CD4-positive, alpha-beta T cell treated with Interleukin-21 for 1 hour (primary cell): ENCODE measurements around the gene ZNF593.

Experiments
- DNase-seq: peaks from one replicate; pipeline ENCODE4 v3.0.0-alpha.2; 2020

ZNF593 gene

GRCh38 chr1:26169669-26170471 lies at the start of gene ZNF593:
ZNF593 (plus strand) TSS chr1:26169908; CDS start chr1:26169984, 76 bp downstream.
- DNase-seq = peak; percentile 91

GRCh38 chr1:26121854-26122773 lies 47.6 kb upstream of the ZNF593 start:
- no peak for DNase-seq

GRCh38 chr1:26122988-26123973 lies 46.4 kb upstream of the ZNF593 start:
- no peak for DNase-seq

- DNase-seq = no peak
Measured at GRCh38 chr1:26124418-26125331, 45.0 kb upstream of the ZNF593 start.

- DNase-seq = no peak
Measured at GRCh38 chr1:26125382-26125781, 44.3 kb upstream of the ZNF593 start.

- DNase-seq = no peak
Measured at GRCh38 chr1:26125946-26126320, 43.8 kb upstream of the ZNF593 start.

GRCh38 chr1:26126321-26127084 lies 43.2 kb upstream of the ZNF593 start:
- peak; percentile 90 for DNase-seq

- DNase-seq = no peak
Measured at GRCh38 chr1:26127235-26128163, 42.2 kb upstream of the ZNF593 start.

GRCh38 chr1:26129778-26130177 lies 39.9 kb upstream of the ZNF593 start:
- DNase-seq = no peak

GRCh38 chr1:26130695-26131094 lies 39.0 kb upstream of the ZNF593 start:
- no peak for DNase-seq

GRCh38 chr1:26132128-26132833 lies 37.4 kb upstream of the ZNF593 start:
- no peak for DNase-seq

- no peak for DNase-seq
Measured at GRCh38 chr1:26132834-26133167, 36.9 kb upstream of the ZNF593 start.

- DNase-seq = no peak
Measured at GRCh38 chr1:26134466-26134865, 35.2 kb upstream of the ZNF593 start.

- DNase-seq = no peak
Measured at GRCh38 chr1:26138974-26139558, 30.6 kb upstream of the ZNF593 start.

GRCh38 chr1:26142159-26142558 lies 27.5 kb upstream of the ZNF593 start:
- DNase-seq = no peak

GRCh38 chr1:26145041-26145959 lies 24.4 kb upstream of the ZNF593 start:
- peak; percentile 77 for DNase-seq

GRCh38 chr1:26145960-26146294 lies 23.8 kb upstream of the ZNF593 start:
- no peak for DNase-seq

GRCh38 chr1:26148887-26149286 lies 20.8 kb upstream of the ZNF593 start:
- DNase-seq = no peak
